8988T (cell line): ENCODE measurements around the gene LEFTY2.
"Not testable (repeated sequence)": the region's sequence is repeated elsewhere in the genome, so short reads cannot be mapped to it uniquely, and the experiment has no call there.

Source experiments
- DNase-seq: peaks from one replicate; pipeline ENCODE4 v3.0.0; 2011

The LEFTY2 gene

GRCh38 chr1:225953315-225953714 is 12.3 kb upstream of the LEFTY2 start:
- no peak for DNase-seq

- no peak for DNase-seq
Measured at GRCh38 chr1:225950905-225951497, 10.0 kb upstream of the LEFTY2 start.

GRCh38 chr1:225949041-225949440 is 8.0 kb upstream of the LEFTY2 start:
- no peak for DNase-seq

DNA sequence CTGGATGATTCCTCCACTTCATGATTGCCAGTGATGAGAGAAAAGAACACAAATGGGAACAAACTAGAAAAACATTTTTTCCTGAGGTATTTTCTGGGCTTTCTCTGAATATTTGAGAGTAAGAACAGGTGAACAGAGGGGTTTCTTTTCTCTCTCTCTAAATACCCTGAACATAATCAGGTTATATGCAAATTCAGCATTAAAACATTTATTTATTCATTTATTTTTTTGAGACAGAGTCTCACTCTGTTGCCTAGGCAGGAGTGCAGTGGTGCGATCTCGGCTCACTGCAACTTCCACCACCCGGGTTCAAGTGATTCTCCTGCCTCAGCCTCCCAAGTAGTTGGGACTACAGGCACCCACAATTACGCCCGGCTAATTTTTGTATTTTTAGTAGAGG is 5.8 kb upstream of the LEFTY2 start:
- DNase-seq, result no peak

GRCh38 chr1:225946082-225946620 is 5.1 kb upstream of the LEFTY2 start:
- DNase-seq, result no peak

DNA sequence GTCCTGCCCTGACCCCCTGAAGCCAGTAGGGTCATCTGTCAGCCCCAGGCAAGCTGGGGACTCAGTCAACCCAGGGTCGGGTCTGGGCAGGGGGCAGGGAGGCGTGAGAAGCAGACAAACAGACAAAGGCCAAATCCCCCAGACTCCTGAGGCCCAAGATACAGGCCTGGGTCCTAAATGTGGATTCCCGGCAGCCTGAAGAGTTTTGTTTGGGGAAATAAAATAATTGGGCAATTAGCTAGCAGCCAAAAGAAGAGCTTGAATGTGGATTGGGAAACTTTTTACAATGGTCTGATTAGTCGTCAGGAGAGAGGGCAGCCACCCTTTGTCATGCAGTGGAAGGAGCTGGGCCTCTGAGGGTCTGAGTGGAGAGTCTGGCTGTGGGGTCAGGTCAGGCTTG is 4.5 kb upstream of the LEFTY2 start:
- no peak for DNase-seq

GRCh38 chr1:225944951-225945350 is 3.9 kb upstream of the LEFTY2 start:
- DNase-seq, result no peak

DNA sequence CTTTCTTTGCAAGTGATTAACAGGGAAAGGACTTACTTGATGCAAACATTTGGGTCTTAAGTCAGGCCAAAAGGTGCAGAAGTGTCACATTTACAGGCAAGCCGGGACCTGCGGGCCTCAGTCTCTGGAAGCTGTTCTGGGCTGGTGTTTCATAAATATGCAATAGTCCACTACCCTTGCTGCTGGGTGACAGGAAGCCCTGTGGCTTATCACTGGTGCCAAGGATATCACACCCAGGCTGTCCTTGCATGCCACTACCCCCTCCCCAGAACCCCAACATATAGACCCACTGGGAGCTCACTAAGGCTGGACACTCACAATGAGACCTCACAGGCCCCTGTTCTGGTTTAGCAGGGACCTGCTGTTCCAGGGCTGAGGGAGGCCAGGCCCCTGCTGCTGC is 3.4 kb upstream of the LEFTY2 start:
- DNase-seq, result no peak

- no peak for DNase-seq
Measured at GRCh38 chr1:225943582-225943981, 2.6 kb upstream of the LEFTY2 start.

- DNase-seq, result no peak
Measured at GRCh38 chr1:225942574-225942973, 1.6 kb upstream of the LEFTY2 start.

- no peak for DNase-seq
Measured at GRCh38 chr1:225941942-225942222, 862 bp upstream of the LEFTY2 start.

DNA sequence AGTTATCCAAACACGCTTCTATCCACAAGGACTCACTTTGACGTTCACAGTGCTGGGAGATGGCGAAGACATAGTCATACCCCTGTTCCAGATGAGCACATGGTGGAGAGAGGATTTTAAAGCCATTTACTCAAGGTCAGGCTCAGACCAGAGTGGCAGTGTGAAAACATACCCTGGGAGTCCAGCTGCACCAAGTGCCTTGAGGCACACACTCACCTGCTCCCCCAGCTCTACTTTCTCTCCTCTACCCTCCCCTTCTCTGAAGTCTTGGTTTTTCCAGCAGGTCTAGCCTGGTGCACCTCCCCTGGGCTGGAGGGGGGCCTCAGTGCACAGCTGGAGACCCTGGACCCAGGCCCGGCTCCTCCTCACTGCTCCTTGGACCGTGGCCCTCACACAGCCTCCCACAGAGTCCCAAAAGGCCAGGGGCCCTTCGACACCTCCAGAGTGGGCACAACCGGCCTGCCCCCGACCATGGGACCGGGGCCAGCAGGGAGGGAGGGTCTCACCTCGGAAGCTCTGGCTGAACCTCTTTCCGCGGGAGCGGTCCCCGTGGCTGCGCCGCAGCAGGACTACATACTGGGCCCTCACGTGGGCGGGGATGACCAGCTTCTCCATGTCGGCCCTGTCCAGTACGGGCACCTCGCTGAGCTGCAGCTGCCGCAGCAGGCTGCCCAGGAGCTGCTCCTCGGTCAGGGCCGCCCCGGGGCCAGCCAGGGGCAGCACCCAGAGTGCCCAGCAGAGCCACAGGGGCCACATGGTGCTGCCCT is 452 bp downstream of the LEFTY2 start:
- DNase-seq, result no peak

DNA sequence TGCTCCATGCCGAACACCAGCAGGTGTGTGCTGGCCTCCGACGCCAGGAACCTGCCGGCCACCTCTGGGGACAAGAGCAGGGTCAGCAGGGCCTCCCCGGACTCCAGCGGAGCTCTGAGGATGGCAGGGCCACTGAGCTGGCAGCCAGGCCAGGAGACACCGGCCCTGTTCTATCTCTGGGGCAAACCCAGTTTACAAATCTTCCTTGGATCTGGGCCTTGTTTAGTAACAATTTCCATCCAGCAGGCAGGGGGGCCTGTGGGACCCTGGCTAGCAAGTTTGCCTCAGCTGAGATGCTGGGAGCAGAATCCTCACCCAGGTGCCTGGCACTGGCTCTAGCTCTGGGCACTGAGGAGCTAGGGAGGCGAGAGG is 1.1 kb downstream of the LEFTY2 start:
- DNase-seq, result not testable (repeated sequence)

GRCh38 chr1:225939097-225939938 is 1.7 kb downstream of the LEFTY2 start:
- not testable (repeated sequence) for DNase-seq

DNA sequence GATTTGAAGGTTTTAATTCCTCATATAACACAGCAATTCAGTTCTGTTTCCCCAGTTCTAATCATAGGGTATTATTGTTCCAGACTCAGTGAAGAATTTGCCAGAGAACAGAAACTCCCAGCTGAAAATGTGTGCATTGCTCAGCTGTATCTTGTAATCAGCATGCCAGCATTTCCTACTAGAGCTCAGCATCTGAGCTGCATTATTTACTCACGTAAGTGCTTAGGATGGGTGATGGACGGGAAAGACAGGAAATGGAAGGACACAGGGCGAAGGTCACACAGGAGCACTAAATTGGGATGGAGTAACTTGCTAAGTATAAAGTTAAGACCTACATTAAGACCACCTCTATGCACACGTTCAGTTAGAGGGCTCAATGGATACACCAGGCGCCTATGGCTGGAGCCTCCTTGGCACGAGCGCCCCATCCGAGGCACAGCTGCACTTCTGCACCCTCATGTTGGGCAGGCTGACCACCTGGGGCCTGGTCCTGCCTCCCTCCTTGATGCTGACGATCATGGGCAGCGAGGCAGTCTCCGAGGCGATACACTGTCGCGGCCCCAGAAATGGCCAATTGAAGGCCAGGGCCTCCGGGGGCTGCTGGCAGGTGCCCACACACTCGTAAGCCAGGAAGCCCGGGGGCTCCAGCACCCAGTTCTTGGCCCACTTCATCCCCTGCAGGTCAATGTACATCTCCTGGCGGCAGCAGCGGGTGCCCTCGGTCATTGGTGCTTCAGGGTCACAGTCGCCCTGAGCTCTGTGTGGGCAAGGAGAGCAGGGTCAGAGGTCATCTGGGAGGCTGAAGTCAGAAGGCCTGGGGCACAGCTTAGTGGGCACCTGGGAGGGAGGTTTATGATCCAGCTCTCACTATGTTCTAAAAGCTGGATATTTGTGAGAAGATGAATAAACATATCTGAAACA is 3.7 kb downstream of the LEFTY2 start:
- DNase-seq, result no peak

DNA sequence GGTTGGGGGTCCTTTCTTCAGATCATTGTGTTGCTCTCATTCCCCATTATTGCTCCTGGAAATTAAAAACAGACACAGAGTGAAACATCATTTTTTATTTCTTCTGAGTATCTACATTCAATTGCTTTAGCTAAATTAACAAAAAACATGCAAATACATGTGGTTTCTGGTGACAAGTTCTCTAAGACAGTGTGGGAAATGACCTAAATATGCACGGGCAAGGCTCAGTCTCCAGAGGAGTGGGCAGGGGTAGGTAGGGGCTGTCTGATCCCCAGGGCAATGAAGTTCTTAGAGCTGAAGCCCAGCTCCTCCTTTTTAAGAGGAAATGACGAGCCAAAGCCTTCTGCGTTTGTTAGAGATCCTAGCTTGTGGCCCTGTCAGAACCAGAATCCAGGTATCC is 4.5 kb downstream of the LEFTY2 start:
- DNase-seq, result no peak

- DNase-seq, result not testable (repeated sequence)
Measured at GRCh38 chr1:225936086-225936485, 4.9 kb downstream of the LEFTY2 start.

DNA sequence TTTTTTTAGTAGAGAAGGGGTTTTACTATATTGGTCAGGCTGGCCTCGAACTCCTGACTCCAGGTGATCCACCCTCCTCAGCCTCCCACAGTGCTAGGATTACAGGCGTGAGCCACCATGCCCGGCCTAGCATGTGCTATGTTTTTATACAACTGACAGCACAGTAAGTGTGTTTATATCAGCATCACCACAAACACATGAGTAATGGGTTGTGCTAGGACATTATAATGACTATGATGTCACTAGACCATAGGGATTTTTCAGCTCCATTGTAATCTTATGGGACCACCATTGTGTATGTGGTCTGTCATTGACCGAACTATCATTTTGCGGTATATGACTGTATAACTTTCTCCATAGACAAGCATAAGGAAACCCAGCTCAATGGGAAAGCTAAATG is 6.3 kb downstream of the LEFTY2 start:
- DNase-seq, result no peak

DNA sequence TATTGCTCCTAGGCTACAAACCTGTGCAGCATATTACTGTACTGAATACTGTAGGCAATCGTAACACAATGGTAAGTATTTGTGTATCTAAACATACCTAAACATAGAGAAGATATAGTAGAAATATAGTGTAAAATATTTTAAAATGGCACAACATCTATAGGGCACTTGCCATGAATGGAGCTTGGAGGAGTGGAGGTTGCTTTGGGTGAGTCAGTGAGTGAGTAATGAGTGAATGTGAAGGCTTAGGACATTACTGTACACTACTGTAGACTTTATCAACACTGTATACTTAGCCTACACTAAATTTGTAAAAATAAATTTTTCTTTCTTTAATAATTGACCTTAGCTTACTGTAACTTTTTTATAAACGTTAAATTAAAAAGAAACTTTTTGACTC is 7.9 kb downstream of the LEFTY2 start:
- no peak for DNase-seq

DNA sequence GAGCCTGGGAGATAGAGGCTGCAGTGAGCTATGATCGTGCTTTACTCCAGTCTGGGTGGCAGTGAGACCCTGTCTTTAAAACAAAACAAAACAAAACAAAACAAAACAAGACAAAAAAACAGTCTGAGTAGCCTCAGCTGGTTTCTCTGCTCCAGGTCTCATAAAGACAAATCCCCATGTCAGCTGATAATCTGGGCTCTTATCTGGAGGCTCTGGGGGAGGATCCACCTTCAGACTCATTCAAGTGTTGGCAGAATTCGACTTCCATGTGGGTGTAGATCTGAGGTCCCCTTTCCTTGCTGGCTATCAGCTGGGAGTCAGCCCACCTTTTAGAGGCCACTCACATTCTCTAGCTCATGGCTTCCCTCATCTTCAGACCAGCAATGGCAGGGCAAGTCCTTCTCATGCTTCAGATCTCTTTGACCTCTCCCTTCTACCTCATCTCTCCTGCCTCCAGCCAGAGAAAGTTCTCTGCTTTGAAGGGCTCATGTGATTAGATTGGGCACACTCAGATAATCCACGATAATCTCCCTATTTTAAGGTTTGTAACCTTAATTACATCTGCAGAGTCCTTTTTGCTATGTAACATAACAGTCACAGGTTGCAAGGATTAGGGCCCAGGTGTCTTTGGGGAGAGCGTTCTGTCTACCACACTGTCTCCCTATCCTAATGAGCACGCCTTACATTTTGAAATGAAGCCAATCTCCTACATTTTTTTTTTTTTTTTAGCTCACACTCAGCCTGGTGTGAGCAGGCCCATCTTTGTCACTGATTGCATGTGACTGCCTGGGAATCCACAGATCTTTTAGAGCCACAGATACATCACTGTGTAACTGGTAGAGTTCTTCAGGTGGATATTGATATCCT is 9.5 kb downstream of the LEFTY2 start:
- no peak for DNase-seq

- DNase-seq, result no peak
Measured at GRCh38 chr1:225930566-225930965, 10.5 kb downstream of the LEFTY2 start.

DNA sequence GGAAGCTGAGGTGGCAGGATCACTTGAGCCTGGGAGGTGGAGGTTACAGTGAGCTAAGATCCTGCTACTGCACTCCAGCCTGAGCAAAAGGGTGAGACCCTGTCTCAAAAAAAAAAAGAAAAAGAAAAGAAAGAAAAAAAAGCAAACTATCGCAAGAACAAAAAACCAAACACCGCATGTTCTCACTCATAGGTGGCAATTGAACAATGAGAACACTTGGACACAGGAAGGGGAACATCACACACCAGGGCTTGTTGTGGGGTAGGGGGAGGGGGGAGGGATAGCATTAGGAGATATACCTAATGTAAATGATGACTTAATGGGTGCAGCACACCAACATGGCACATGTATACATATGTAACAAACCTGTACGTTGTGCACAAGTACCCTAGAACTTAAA is 11.6 kb downstream of the LEFTY2 start:
- DNase-seq, result not testable (repeated sequence)
